Activated CD4-positive, alpha-beta T cell treated with anti-CD3 and anti-CD28 coated beads, Interleukin-2, Interleukin-4, amounts not matched to agents 100 ng/mL and 50 ng/mL, durations not matched to agents 16 hours and 8 hours (primary cell): ENCODE data around the gene NAP1L1.

ENCODE experiments used
- DNase-seq: peaks from one replicate; pipeline ENCODE4 v3.0.0-alpha.2; 2020; ENCODE audit warnings: low spot score

The NAP1L1 gene

DNA sequence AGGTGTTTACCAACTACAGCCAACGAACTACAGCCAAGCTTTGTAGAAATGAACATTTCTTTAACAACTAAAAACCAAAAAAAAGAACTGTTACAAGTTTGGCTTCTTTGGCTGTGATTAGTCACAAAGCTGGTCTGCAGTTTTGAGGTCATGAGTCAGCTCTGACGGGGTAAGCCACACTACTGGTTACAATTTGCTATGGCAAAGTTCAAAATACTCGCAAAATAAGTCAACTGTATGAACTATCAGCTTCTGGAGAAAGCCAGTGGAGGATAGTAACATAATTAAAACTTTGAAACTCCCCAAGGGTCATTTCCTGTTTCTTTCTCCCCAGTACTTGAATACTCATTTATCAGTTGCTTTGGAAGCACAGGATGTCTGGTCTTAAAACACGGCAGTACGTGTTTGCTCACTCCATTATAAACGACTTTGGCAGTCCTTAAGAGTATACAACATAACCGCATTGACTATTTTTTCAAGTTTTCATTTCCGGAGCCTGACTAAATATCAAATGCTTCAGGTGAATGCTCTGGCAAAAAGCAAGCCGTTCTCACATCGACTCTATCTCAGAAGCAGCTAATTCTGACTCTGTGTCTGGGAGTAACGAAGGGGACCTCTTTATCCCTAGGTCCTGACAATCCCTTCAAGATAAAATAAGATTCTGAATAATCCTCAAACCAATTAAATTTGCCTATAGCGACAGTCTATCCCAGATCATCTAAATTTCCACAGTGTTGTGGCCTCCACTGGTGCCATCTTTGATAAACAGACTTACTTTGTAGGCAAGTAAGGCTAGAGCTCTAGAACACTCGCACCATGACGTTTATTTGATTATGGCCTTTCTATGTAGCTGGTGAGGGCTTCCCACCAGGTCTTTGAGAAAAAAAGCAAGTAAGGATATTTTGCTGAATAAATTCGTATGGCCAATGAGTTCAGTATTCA lies 63.5 kb downstream of the NAP1L1 start:
- peak; percentile 93 for DNase-seq

DNA sequence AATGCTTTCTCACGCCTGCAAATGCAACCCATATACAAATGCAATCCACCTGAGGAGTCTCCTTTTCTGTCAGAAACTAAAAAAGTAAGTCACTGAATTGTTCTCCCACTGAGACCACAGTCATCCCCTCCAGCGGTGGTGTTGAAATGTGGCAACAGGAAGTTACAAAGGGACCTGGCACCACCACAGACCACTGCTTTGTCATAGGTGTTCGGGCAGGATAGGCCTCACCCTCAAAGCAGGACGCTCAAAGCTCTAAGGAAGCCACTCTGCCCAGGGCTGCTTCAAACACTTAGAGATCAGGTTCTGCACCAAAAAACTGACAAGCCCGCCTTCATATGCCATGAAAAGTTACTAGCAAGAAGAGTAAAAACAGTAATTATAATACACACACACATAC lies 64.2 kb downstream of the NAP1L1 start:
- DNase-seq = peak; percentile 95

DNA sequence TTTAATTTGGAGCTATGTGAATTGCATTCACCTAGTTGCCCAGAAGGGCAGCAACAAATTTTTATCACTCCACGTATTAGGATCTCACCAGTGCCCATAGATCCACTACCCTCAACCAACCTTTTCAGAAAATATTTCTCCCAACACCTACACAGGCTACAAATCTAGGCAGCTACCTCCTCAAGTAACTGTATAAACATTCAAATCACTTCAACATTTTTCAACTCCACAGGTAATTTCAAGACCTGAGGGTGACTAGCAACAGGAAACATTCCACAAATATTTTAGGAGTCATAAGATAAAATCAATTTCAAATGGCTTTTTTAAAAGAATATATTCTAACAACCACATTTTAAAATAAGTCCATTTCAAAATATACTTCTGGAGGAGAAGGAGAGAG lies 65.8 kb downstream of the NAP1L1 start:
- DNase-seq = no peak

DNA sequence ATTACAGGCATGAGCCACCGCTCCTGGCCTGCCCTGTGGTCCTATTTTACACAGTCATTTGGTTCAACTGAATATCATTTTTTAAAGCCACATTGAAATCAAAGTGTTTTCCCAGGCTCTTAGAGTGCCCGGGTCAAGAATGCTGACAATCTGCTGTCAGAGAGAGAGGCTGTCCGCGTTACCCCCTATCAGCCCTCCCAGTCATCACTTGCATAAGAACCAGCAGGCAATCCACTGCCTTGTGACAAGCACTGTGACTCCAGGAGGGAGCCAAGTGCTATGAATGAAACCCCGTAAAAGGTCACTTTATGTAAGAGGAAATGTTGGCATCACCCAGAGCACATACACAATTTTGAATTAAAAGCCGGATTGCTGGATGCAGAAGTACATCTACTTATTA lies 66.4 kb downstream of the NAP1L1 start:
- DNase-seq = no peak

DNA sequence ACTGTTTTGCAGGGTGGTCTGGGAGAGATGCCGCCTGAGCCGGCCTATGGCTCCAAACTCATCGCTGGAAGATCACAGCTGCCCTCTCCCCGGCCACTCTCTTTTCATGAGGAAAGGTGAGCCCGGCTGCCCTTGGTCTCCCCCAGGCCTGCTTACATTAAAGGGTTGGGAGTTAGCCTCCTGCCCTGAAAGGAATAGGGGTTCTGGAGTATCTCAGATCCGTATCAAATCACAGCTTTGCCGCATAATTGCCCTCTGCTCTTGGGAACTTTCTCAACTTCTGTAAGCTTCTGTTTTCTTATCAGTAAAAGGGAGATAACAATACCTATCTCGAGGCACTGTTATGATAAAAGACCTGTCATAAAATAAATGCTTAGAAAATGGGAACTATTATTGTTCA lies 70.5 kb downstream of the NAP1L1 start:
- DNase-seq = no peak

GRCh38 chr12:76013603-76014002 lies 70.9 kb downstream of the NAP1L1 start:
- no peak for DNase-seq

DNA sequence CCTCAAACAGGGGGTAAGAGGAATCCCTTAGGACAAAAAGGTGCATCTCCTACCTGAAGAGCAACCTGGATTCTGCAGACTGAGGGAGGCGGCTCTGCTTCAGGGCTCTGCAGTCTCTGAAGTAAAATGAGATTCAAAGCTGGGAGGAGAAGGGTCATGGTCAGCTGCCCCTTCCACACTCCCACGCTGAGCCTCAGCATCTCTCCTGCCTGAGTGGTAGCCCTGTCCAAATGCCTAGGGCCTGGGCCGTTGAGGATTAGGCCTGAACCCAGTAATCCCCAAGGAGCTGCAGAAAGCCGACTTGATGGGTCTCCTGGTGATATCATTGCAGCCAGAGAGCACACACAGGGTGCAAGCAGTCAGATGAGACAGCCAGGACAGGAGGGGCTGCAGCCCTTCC lies 71.8 kb downstream of the NAP1L1 start:
- no peak for DNase-seq

GRCh38 chr12:76010732-76011458 lies 73.6 kb downstream of the NAP1L1 start:
- no peak for DNase-seq

GRCh38 chr12:76008428-76008827 lies 76.1 kb downstream of the NAP1L1 start:
- no peak for DNase-seq

DNA sequence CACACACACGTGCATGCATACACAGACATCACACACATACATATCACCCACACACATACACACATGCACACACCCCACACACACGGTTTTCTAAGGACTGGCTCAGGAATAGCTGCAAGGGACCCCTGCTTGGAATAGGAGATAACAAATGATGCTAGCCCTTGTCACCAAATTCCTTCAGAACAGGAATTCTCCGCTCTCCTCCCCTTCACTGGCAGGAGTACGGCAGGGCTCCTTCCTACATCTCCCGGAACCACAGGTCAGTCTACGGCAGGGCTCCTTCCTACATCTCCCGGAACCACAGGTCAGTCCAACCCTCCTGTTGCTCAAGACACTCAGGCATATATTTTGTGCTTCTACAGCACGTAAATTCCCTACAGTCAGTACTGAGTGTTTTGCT lies 76.8 kb downstream of the NAP1L1 start:
- no peak for DNase-seq

GRCh38 chr12:76006028-76006925 lies 78.2 kb downstream of the NAP1L1 start:
- DNase-seq = no peak

- no peak for DNase-seq
Measured at GRCh38 chr12:76003355-76003638, 81.2 kb downstream of the NAP1L1 start.

DNA sequence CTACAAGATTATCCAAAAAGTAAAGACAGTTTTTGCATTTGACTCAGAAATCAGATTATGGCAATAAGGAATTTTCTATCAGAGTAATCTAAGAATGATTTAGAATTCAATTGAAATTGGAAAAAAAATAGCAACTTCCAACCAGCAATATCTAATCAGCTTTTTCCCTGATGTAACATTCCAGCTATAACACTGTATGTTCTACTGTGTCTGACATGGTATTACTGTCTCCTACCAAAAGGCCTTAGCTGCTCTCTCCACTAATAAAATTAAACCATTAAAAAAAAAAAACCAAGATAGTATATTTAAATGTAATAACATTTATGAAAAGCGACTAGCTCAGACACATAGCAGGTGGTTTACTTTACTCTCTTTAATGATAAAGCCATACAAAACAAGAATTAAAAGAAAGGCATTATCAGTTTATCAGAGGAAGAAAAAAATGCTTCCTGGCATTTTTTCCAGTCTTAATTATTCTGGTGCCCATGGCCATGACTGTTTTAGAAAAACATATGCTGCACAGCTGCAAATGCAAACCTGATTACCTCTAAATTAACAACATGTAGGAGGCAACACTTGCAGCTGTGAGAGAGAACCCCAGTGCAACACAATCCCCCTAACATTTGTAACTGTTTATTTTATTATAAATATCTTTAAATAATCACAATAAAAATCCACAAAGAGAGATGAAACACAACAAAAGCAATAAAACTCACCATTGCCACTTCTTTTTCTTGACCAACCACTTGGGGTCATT lies 81.7 kb downstream of the NAP1L1 start:
- DNase-seq = no peak

DNA sequence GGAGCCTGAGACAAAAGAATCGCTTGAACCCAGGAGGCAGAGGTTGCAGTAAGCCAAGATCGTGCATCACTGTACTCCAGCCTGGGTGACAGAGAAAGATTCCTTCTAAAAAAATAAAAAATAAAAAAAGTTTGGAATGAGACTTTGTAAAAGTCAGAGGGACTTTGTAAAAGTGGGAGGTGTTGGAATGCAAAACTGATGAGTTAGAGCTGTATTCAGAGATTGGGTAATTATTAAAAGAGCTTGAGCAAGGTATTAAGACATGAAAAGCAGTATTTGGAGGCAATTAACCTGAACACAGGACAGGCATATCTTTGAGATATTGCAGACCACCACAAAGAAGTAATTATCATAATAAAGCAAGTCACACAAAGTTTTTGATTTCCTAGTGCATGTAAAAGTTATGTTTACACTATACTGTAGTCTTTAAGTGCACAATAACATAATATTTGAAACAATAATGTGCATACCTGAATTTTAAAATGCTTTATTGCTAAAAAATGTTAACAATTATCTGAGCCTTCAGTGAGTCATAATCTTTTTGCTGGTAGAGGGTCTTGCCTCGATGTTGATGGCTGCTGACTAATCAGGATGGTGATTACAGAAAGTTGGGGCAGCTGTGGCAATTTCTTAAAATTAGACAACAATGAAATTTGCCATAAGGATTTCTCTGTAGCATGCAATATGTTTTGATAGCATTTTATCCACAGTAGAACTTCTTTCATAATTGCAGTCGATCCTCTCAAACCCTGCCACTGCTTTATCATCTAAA lies 86.0 kb downstream of the NAP1L1 start:
- DNase-seq = no peak

DNA sequence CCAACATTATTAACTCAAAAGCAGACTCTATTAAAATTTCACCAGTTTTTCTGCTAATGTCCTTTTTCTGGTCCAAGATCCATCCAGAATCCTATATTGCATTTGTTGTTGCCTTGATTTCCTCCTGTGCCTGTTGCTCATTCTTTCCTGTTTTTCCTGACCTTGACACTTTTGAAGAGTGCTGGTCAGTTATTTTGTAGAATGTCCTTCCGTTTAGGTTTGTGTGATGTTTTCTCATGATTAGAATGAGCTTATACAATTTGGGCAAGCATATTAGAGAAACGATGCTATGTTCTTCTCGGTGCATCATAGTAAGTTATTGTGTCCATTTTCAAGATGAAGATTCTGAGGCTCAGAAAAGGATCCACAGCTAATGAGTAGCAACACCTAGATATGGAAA lies 86.8 kb downstream of the NAP1L1 start:
- no peak for DNase-seq

DNA sequence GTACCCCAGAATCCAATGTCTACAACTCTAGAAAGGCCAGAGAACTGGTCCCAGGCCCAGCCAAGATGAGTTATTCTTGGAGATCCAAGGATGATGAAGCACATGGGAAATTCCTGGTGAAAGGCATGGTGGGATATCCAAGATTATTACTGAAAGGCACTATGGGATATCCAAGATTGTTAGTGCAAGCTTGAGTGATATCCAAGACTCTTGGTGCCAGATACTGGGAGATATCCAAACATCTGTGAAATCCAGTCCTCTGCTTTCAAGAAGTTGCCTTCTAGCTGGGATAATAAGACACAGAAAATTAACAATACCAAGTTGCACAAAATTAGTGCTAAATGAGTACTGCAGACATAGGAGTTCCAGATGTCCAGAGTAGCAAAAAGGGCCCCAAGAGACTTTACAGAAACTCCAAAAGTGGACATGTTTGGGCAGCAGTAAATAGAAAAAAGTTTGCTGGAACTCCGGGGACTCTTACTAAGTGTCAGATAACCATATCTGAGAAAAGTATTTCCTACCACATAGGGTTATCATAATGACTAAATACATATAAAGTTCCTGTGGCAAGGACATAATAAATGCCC lies 87.5 kb downstream of the NAP1L1 start:
- no peak for DNase-seq

DNA sequence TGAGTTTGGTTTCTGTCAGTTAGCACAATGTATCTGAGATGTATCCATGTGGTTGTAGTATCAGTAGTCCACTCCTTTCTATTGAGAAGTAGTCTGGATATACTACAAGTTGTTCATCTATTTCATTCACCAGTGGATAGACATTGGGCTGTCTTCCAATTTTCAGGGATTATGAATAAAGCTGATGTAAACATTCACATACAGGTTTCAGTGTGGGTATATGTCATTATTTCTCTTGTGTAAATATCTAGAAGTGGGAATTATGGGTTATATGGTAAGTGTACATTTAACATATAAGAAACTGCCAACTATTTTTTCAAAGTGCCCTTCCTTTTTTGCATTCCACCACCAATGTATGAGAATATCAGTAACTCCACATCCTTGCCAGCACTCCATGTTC lies 88.8 kb downstream of the NAP1L1 start:
- no peak for DNase-seq

- peak; percentile 51 for DNase-seq
Measured at GRCh38 chr12:75994069-75994740, 90.3 kb downstream of the NAP1L1 start.

- no peak for DNase-seq
Measured at GRCh38 chr12:75991753-75992152, 92.7 kb downstream of the NAP1L1 start.
